Measurements from ENCODE around the gene ENDOD1.

DNA sequence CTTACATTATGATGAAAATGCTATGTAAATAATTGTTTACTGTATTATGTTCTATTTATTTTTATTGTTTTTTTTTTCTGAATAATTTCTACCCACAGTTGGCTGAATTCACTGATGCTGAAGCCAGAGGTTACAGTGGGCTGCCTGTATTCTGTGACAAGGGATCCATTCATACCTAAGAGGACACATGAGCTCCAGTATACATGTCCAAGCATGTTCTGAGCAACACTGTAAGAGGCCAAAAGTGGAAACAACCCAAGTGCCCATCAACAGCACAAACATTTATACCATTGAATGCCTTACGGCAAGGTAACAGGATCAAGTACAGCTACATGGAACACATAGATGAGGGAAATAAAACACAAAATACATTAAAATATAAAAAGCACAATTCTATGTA, 24.3 kb upstream of the ENDOD1 start:
- TF ChIP-seq, protein P1, sequence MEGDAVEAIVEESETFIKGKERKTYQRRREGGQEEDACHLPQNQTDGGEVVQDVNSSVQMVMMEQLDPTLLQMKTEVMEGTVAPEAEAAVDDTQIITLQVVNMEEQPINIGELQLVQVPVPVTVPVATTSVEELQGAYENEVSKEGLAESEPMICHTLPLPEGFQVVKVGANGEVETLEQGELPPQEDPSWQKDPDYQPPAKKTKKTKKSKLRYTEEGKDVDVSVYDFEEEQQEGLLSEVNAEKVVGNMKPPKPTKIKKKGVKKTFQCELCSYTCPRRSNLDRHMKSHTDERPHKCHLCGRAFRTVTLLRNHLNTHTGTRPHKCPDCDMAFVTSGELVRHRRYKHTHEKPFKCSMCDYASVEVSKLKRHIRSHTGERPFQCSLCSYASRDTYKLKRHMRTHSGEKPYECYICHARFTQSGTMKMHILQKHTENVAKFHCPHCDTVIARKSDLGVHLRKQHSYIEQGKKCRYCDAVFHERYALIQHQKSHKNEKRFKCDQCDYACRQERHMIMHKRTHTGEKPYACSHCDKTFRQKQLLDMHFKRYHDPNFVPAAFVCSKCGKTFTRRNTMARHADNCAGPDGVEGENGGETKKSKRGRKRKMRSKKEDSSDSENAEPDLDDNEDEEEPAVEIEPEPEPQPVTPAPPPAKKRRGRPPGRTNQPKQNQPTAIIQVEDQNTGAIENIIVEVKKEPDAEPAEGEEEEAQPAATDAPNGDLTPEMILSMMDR (conservative IDR thresholded peaks at IDR 0.05), result no peak
- no peak for TF ChIP-seq EZH2 (IDR thresholded peaks at IDR 0.05; ENCODE audit: low read depth)

Measured in PC-9 (cell line).